ENCODE measurements around the gene DMRT3.

GRCh38 chr9:942805-943580 lies 33.5 kb upstream of the DMRT3 start:
- TF ChIP-seq TAF1 (IDR thresholded peaks at IDR 0.05; ENCODE audit: control insufficient read depth, extremely low read depth, insufficient read depth, low read length, severe bottlenecking) (no peak), ELK3 (CRISPR knock-in tag; IDR thresholded peaks at IDR 0.05) (no peak), ZNF134 (CRISPR knock-in tag; conservative IDR thresholded peaks at IDR 0.05) (no peak)

Data from K562 (cell line).